Heart right ventricle (tissue), 16 donors: Measurements from ENCODE around the gene MIPEP. TPM values are rescaled to one million over a fixed set of nuclear protein-coding genes. Genes with fewer than 3 reads are reported as not detected.

Experiments used
- ATAC-seq, 8 donors: fragments of 200-7000 bp; cut with Tn5 transposase; one replicate each; pipeline ENCODE4 v1.9.1; 2020; ENCODE audit warnings: mild to moderate bottlenecking in 8 of 8, moderate library complexity in 8 of 8, moderate number of reproducible peaks in 1 of 8
- DNase-seq, 2 donors: peaks; one replicate each; pipeline ENCODE4 v3.0.0-alpha.2; 2020
- H3K27ac ChIP-seq, 10 donors: fragments of 200-600 bp; sonication (generic) in 2 of 10; one replicate each; pipeline versions ENCODE4 v1.5.0 to v1.8.0; 2020 to 2022; ENCODE audit warnings: mild to moderate bottlenecking in 3 of 10
- H3K27me3 ChIP-seq, 7 donors: fragments of 200-600 bp; one replicate each; pipeline ENCODE4 v1.8.0; 2021 to 2022; ENCODE audit warnings: mild to moderate bottlenecking in 2 of 7
- H3K36me3 ChIP-seq, 9 donors: fragments of 200-600 bp; sonication (generic) in 1 of 9; one replicate each; pipeline versions ENCODE4 v1.5.0 to v1.8.0; 2020 to 2022; ENCODE audit warnings: mild to moderate bottlenecking in 2 of 9
- H3K4me1 ChIP-seq, 9 donors: fragments of 200-600 bp; sonication (generic) in 1 of 9; one replicate each; pipeline versions ENCODE4 v1.5.0 to v1.8.0; 2020 to 2022; ENCODE audit warnings: mild to moderate bottlenecking in 4 of 9
- H3K4me3 ChIP-seq, 10 donors: fragments of 200-600 bp; sonication (generic) in 2 of 10; one replicate each; pipeline versions ENCODE4 v1.5.0 to v1.8.0; 2020 to 2022; ENCODE audit warnings: mild to moderate bottlenecking in 7 of 10, moderate library complexity in 2 of 10
- H3K9me3 ChIP-seq, 11 donors: fragments of 200-600 bp in 10 of 11; sonication (generic) in 2 of 11; one replicate each; pipeline versions ENCODE4 v1.5.0 to v1.8.0; 2013 to 2022; ENCODE audit warnings: mild to moderate bottlenecking in 2 of 11, control low read depth in 1 of 11, moderate library complexity in 1 of 11
- WGBS, 2 donors: extraction: QIAGEN DNeasy Blood & Tissue Kit; methylation state at CpG; one replicate each; pipeline ENCODE4 v1.1.7; 2013; ENCODE audit warnings: inconsistent platforms in 1 of 2; 5-methylcytosine and 5-hydroxymethylcytosine counted together
- intact Hi-C, 10 donors: fragments of 100-400 bp; cut with DNase I; formaldehyde crosslinking; loops; one replicate each; pipeline versions ENCODE4 v1.11.1 to v1.14.2; 2022
- polyA plus RNA-seq, 2 donors: library from polyadenylated mRNA; stranded (reverse); fragments of 200-250 nt; gene quantifications; one replicate each; pipeline ENCODE4 v1.2.3, GENCODE V29; 2013
- total RNA-seq, 10 donors: library from RNA; stranded (reverse); fragmentation: NEBNext Ultra II Directional in 3 of 10; extraction: Animal tissue kit (Norgen Biotek cat#: 25700) in 3 of 10; gene quantifications; one replicate each; pipeline versions ENCODE4 v1.2.1 to v1.2.4, GENCODE V29; 2021 to 2023
- TF ChIP-seq, protein P1 (sequence below), 9 donors: fragments of 200-600 bp; sonication (generic) in 2 of 9; IDR thresholded peaks; one replicate each; pipeline versions ENCODE4 v1.5.0 to v1.8.0; 2021 to 2022; ENCODE audit warnings: antibody characterized with exemption in 9 of 9, mild to moderate bottlenecking in 5 of 9, moderate library complexity in 1 of 9
- donor health status: Arrhythmogenic right ventricular cardiomyopathy.
- donor health status: ischemic (EF 13 %, LVEDD 7.1; RV severe dilation, severe dysfunction).
- donor health status: healthy with polysubstance abuse.
- donor health status: DM: no; HTN: yes; CAD: no.
- donor health status: DM: no; HTN: no; CAD: no.
- donor health status: ischemic (EF 25% LVEDD 6.9; RV normal size, moderate dysfunction).
- donor health status: ischemic (EF 25% LVEDD 5.7; RV mildly dilated, moderate dysfunction).
- donor health status: healthy.
- donor health status: DM: yes; HTN: yes; CAD: no.
- donor health status: Ischemic cardiomyopathy.
- donor health status: ischemic (EF 35%, LVEDD 5.7; RV mildly dilated, moderate dysfunction).
- donor health status: nonischemic (EF 11% LVEDD 7.7; RV severe dilation, severe dysfunction).
- donor health status: DM: yes; HTN: yes; CAD: no.
- donor health status: PGD.
- donor health status: ischemic (EF 29% LVEDD 5.4; RV normal size, mild dysfunction).
- donor health status: nonischemic (EF 23%, LVEDD 6.1; RV moderate dilation, normal function).

MIPEP gene
- total and polyA plus RNA-seq, 12 donors = 23.4 to 83.4 (median 44.1) TPM

DNA sequence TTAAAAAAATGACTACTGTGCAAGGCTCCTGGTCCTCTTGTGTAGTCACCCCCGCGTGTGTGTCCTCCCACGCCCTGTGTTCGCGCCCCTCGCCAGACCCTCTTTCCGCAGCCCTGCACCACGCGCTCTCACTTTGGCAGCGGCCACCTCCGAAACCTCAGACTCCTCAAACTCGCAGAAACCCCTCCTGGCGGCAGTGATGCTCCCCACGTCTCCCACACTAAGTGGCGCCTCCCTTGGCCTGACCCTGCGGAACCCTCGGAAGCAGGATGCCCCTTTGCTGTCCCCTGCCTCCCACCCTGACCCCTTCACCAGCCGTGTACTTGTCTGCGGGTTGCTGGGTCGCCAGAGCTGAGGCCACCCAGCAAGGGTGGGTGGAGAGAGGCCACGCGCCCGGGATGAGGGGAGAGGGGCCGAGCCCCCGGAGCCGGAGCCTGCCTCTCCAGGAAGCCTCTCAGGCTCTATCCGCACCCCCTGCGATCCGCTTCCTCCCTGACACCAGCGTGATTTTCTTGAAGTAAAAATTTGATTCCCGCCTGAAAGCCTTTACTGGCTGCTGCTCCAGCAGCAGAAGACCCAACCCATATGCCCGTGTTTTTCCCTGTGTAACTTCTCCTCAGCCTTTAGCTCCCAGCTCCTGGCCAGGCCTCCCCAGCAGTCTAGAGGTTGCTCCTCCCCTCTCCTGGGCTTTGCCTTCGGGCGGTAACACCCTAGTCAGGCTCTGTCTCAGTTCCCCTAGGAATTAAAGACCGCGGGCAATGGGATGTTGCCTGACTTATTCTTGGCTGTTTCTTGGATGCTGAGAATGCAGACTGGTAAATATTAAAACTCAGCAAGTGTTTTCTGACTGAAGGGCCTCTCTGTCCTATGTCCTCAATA is 55.2 kb downstream of the MIPEP start:
- 91 to 93% methylated on average over 36 of the region's 36 CpGs for WGBS, 2 donors
- TF ChIP-seq, protein P1, sequence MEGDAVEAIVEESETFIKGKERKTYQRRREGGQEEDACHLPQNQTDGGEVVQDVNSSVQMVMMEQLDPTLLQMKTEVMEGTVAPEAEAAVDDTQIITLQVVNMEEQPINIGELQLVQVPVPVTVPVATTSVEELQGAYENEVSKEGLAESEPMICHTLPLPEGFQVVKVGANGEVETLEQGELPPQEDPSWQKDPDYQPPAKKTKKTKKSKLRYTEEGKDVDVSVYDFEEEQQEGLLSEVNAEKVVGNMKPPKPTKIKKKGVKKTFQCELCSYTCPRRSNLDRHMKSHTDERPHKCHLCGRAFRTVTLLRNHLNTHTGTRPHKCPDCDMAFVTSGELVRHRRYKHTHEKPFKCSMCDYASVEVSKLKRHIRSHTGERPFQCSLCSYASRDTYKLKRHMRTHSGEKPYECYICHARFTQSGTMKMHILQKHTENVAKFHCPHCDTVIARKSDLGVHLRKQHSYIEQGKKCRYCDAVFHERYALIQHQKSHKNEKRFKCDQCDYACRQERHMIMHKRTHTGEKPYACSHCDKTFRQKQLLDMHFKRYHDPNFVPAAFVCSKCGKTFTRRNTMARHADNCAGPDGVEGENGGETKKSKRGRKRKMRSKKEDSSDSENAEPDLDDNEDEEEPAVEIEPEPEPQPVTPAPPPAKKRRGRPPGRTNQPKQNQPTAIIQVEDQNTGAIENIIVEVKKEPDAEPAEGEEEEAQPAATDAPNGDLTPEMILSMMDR (IDR thresholded peaks at IDR 0.05) = no peak
- ATAC-seq (no peak), DNase-seq (no peak)
- intact Hi-C loops = no loop called here
- H3K36me3 ChIP-seq = peaks cover 0 to 33% (median 3%) of the 10 kb centered on the region in 9 donors
- no peak overlapping the region for H3K27ac ChIP-seq
- H3K4me3 ChIP-seq = no peak overlapping the region
- no peaks in the 10 kb centered on the region for H3K4me1 ChIP-seq
- H3K9me3 ChIP-seq = no peaks in the 10 kb centered on the region
- H3K27me3 ChIP-seq = no peaks in the 10 kb centered on the region

DNA sequence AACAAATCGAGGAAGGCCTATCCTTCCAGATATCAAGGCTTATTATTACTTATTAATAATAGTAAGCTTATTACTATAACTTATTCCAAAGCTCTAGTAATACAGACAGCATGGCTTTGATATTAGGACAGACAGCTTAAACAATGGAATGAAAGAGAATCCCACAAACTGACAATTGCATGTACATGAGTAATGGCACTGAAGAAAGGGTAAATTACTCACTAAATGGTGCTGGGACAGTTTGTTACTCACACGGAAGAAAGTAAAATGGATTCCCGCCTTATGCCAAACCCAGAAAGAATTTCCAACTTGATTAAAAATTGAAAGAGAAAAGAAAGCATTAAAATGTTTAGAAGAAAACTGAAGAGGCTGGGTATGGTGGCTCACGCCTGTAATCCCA is 60.3 kb downstream of the MIPEP start:
- DNase-seq = no peak
- WGBS, 2 donors = 84 to 85% methylated on average over 4 of the region's 4 CpGs
- H3K4me1 ChIP-seq = no peaks in the 10 kb centered on the region
- no peak overlapping the region for H3K27ac ChIP-seq
- intact Hi-C loops = no loop called here
- no peaks in the 10 kb centered on the region for H3K9me3 ChIP-seq
- H3K36me3 ChIP-seq = peaks cover 0 to 8% (median 0%) of the 10 kb centered on the region in 9 donors
- TF ChIP-seq, protein P1 (IDR thresholded peaks at IDR 0.05) = no peak
- no peak overlapping the region for H3K4me3 ChIP-seq
- no peaks in the 10 kb centered on the region for H3K27me3 ChIP-seq
- no peak for ATAC-seq

DNA sequence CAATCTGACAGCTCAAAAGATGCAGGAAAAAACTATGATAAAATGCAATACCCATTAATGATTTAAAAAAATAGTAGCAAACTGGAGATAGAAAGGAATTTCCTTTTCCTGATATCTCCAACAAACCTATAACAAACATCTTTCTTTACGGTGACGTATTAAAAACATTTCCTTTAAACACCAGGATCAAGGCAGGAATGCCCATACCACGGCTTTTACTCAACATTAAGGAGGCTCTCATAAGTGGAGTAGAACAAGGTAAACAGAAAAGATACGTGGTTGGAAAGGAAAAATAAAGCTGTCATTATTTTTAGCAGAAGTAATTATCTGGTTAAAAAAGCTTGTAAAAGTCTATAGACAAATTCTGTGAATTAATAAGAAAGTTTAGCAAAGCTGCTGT is 61.1 kb downstream of the MIPEP start:
- Histone ChIP-seq H3K4me3 (no peak overlapping the region), H3K27ac (no peak overlapping the region), H3K27me3 (no peaks in the 10 kb centered on the region), H3K36me3 (peaks cover 0 to 8% (median 0%) of the 10 kb centered on the region in 9 donors), H3K4me1 (no peaks in the 10 kb centered on the region), H3K9me3 (no peaks in the 10 kb centered on the region)
- TF ChIP-seq, protein P1 (IDR thresholded peaks at IDR 0.05) = no peak
- intact Hi-C loops = no loop called here
- 94% methylated on average over 4 of the region's 4 CpGs for WGBS, 2 donors
- ATAC-seq (no peak), DNase-seq (no peak)

DNA sequence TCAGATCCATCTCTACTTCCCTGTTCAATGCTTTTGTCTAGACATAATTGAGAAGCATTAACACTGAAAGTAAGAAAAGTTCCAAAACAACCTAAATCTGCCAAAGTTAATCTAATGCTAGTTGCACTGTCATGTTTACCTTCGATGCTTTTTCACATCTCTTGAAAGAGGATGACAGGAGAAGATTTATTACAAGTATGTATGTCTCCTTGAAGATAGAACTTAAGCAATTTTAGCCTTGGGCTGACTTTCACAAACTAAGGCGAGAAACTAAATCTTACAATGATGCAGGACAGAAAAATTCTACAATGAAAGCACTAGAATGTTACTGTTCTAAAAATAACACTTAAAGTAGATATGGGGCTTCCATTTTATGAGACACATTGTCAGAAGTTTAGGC is 64.0 kb downstream of the MIPEP start:
- DNase-seq (no peak), ATAC-seq (no peak)
- Histone ChIP-seq H3K4me1 (no peaks in the 10 kb centered on the region), H3K27me3 (no peaks in the 10 kb centered on the region), H3K9me3 (no peaks in the 10 kb centered on the region), H3K27ac (no peak overlapping the region), H3K36me3 (peaks cover 0 to 11% (median 0%) of the 10 kb centered on the region in 9 donors), H3K4me3 (no peak overlapping the region)
- TF ChIP-seq, protein P1 (IDR thresholded peaks at IDR 0.05) = no peak
- intact Hi-C loops = no loop called here
- WGBS, 2 donors = 93 to 94% methylated on average over 2 of the region's 2 CpGs
